Cerebellar cortex (tissue), 1 donor: ENCODE results near the gene CRYGS.

Experiments
- DNase-seq: peaks from one replicate; pipeline ENCODE4 v3.0.0-alpha.2; 2015; ENCODE audit warnings: low spot score

The CRYGS gene

DNA sequence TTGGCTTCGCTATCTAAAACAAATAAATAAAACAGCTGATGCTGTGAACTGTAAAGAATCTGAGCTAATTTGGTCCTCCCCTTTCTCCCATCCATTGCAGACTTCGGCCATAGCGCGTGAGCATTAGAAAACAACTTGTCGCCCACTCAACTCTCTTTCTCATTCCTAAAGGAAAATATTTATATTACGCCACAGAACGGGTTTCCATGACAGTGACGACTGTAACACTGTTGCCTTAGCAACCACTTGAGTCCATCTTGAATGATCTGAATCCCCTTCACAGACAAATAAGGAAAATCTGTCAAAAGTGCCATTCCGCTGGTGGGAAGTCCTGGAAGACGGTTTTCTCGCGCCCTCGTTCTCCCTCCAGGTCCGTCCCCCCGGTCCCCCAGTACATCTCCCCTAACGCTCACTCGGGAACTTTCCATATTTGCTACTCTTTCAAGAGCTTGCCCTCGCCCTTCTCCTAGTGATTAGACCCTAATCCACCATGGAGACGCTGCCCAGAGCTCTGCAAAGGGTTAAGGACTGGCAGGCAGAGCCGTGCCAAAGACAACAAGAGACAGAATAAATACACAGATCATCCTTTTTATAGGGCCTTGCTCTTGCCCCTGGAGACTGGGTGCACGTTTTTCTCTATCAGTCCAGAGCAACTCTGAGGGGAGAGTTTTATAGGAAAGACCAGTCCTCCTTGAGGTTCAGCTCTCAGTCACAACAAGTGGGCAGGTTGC is 50.5 kb downstream of the CRYGS start:
- no peak for DNase-seq

DNA sequence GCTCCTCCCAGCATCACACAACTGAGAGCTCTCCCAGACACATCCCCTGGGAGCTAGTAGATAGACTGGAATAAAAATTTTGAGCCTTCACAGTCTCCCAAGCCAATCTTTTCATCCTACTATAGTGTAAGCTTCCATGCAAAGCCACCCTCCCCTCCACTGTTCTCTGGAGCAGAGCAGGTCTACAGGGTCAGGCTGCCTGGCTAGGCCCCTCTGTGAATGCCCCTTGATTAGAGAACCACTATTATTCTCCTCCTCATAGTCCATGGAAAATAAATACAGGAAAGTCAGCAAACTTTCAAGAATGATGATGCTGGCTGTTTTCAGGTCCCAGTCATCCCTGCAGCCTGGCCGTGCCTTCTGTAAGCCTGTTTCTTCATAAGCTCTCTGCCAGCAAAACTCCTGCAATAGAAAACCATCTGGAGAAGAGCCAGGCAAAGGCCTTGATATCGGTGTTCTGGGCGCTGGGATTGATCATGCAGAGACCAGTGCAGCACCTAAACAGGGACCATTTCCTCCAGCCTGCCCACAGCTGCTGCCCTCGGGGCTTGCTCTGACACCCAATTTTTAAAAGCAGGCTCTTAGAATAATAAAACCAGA is 51.7 kb downstream of the CRYGS start:
- no peak for DNase-seq

DNA sequence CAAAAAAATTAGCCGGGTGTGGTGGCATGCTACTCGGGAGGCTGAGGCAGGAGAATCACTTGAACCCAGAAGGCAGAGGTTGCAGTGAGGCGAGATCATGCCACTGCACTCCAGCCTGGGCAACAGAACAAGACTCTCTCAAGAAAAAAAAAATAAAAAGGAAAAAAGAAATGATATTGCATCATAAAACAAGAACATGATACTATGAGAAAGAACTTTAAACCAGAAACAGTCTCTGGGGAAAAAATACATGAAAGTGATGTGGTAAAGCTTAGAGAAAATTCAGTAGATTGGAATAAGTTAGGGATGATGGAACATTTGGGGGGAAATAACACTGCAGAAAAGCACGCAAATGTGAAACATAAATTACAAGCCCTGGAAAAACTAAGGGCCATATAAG is 54.7 kb downstream of the CRYGS start:
- no peak for DNase-seq
